HepG2 (cell line): ENCODE results near the gene C9orf85. TPM values are rescaled to one million over a fixed set of nuclear protein-coding genes. Genes with fewer than 3 reads are reported as not detected.

Experiments
- ASH2L ChIP-seq: fragments of 300-600, 200-600 bp; sonication (generic); IDR thresholded peaks from 2 replicates; pipeline ENCODE4 v1.7.0; 2017; ENCODE audit warnings: low read depth, mild to moderate bottlenecking, moderate library complexity, mixed read lengths, low read length; ENCODE audit not compliant: insufficient read length
- KIAA2018 ChIP-seq: sonication (generic); formaldehyde crosslinking; IDR thresholded peaks from 2 replicates; pipeline ENCODE4 v1.5.0; 2020; ENCODE audit warnings: mild to moderate bottlenecking, missing genetic modification reagents, borderline replicate concordance
- MAFF ChIP-seq: IDR thresholded peaks from 2 replicates; pipeline ENCODE4 v1.6.1; 2011; ENCODE audit warnings: low read depth, low read length, improper control_type of control experiment
- SKIL ChIP-seq: sonication (generic); formaldehyde crosslinking; IDR thresholded peaks from 2 replicates; pipeline ENCODE4 v1.8.0; 2022; ENCODE audit warnings: missing genetic modification reagents, mild to moderate bottlenecking, moderate library complexity, borderline replicate concordance
- SP140L ChIP-seq: sonication (generic); formaldehyde crosslinking; IDR thresholded peaks from 2 replicates; pipeline ENCODE4 v1.4.0; 2020; ENCODE audit warnings: missing genetic modification reagents, borderline replicate concordance
- ZNF10 ChIP-seq: sonication (generic); formaldehyde crosslinking; IDR thresholded peaks from 2 replicates; pipeline ENCODE4 v1.4.0; 2020; ENCODE audit warnings: mild to moderate bottlenecking, low read depth, missing genetic modification reagents, borderline replicate concordance
- ZNF318 ChIP-seq: sonication (generic); formaldehyde crosslinking; IDR thresholded peaks from 2 replicates; pipeline ENCODE4 v1.4.0; 2020; ENCODE audit warnings: mild to moderate bottlenecking, missing genetic modification reagents
- ZNF329 ChIP-seq: sonication (generic); formaldehyde crosslinking; IDR thresholded peaks from 2 replicates; pipeline ENCODE4 v1.9.0; 2021; ENCODE audit warnings: low read depth, mild to moderate bottlenecking, missing genetic modification reagents
- polyA plus RNA-seq, 8 experiments: library from polyadenylated mRNA; depleted of rRNA in 3 of 8; stranded (reverse) in 7 of 8; unstranded in 1 of 8; fragments of >200 nt; fragmentation: Illumina TruSeq in 4 of 8; extraction: Trizol in 4 of 8; gene quantifications; 2 replicates each; pipeline versions ENCODE4 v1.2.1 to v1.2.3, GENCODE V29; 2011 to 2016; ENCODE audit warnings: low read depth in 4 of 8, missing spikeins in 1 of 8, mixed read lengths in 1 of 8; ENCODE audit not compliant: insufficient read depth in 1 of 8
- total RNA-seq, 5 experiments: library from RNA; depleted of rRNA; stranded (reverse); fragments of >200 nt; fragmentation: Illumina TruSeq; extraction: Trizol; gene quantifications; 2 replicates each; pipeline ENCODE4 v1.2.3, GENCODE V29; 2016; ENCODE audit warnings: low read depth in 1 of 5

C9orf85 gene
- total and polyA plus RNA-seq, 2 of the 13 experiments (the other 11 are each of a cell fraction or from before 2014, with no cell fraction given), result 9.9 to 13.9 TPM

- no peak for TF ChIP-seq KIAA2018
- no peak for TF ChIP-seq SP140L (CRISPR knock-in tag)
- TF ChIP-seq ASH2L, result peak; percentile 36
- no peak for TF ChIP-seq MAFF
- no peak for TF ChIP-seq ZNF10
- no peak for TF ChIP-seq ZNF329 (CRISPR knock-in tag)
- TF ChIP-seq SKIL (CRISPR knock-in tag), result no peak
- TF ChIP-seq ZNF318 (CRISPR knock-in tag), result no peak
Observed at GRCh38 chr9:71909887-71910649, 1.4 kb upstream of the C9orf85 start (continued).
